A673 (cell line): Measurements from ENCODE around the gene RHPN2. TPM values are rescaled to one million over a fixed set of nuclear protein-coding genes. Genes with fewer than 3 reads are reported as not detected.
"Not testable (repeated sequence)": the region's sequence is repeated elsewhere in the genome, so short reads cannot be mapped to it uniquely, and the experiment has no call there.

Experiments
- BruUV-seq: library from RNA; stranded (reverse); fragments of 400-500 nt; replicated peaks from 2 replicates; lab custom pipeline; 2021; lab: Mats Ljungman, UMichigan
- CTCF ChIA-PET: fragments of 300-600 bp; sonication (Branson Sonifier 250); formaldehyde crosslinking; loops from one replicate; lab custom pipeline; 2022; ENCODE audit warnings: antibody characterized with exemption; lab: Charles Lee
- POLR2A ChIA-PET: fragments of 300-600 bp; sonication (Branson Sonifier 250); formaldehyde crosslinking; loops from one replicate; lab custom pipeline; 2022; ENCODE audit warnings: antibody characterized with exemption; ENCODE audit not compliant: low non-redundant PET; lab: Charles Lee
- DNase-seq: peaks from one replicate; pipeline ENCODE4 v3.0.0-alpha.2; 2015; ENCODE audit warnings: low spot score
- H3K27ac ChIP-seq: fragments of 200-600 bp; sonication (generic); 2 replicates; pipeline ENCODE4 v1.5.1; 2016; ENCODE audit warnings: mixed run types, low read depth, mild to moderate bottlenecking, mixed read lengths, antibody characterized with exemption, low read length; ENCODE audit not compliant: poor library complexity, severe bottlenecking
- H3K27me3 ChIP-seq: fragments of 200-600 bp; sonication (generic); replicated peaks from 2 replicates; pipeline ENCODE4 v1.6.1; 2017; ENCODE audit warnings: mixed run types, low read depth, mild to moderate bottlenecking, mixed read lengths, antibody characterized with exemption, low read length; ENCODE audit not compliant: insufficient read depth, poor library complexity
- H3K36me3 ChIP-seq: fragments of 200-600 bp; sonication (generic); 2 replicates; pipeline ENCODE4 v1.6.1; 2016; ENCODE audit warnings: mixed run types, mild to moderate bottlenecking, mixed read lengths, antibody characterized with exemption, low read length; ENCODE audit not compliant: insufficient read depth, poor library complexity, severe bottlenecking
- H3K4me1 ChIP-seq: fragments of 200-600 bp; sonication (generic); 2 replicates; pipeline ENCODE4 v1.6.1; 2017; ENCODE audit warnings: mixed run types, mild to moderate bottlenecking, mixed read lengths, antibody characterized with exemption, low read length; ENCODE audit not compliant: insufficient read depth, poor library complexity, severe bottlenecking
- H3K4me3 ChIP-seq: fragments of 200-600 bp; sonication (generic); 2 replicates; pipeline ENCODE4 v1.5.1; 2016; ENCODE audit warnings: low read depth, mixed run types, mild to moderate bottlenecking, mixed read lengths, low read length; ENCODE audit not compliant: poor library complexity, severe bottlenecking
- H3K9me3 ChIP-seq: fragments of 200-600 bp; sonication (generic); 2 replicates; pipeline ENCODE4 v1.6.1; 2016; ENCODE audit warnings: mixed run types, low read depth, mild to moderate bottlenecking, mixed read lengths, antibody characterized with exemption, low read length; ENCODE audit not compliant: poor library complexity, severe bottlenecking
- CTCF ChIP-seq: fragments of 300-800, 200-600 bp; sonication (generic); conservative IDR thresholded peaks from 2 replicates; pipeline ENCODE4 v1.5.1; 2017; ENCODE audit warnings: low read depth, mild to moderate bottlenecking, antibody characterized with exemption, low read length, moderate library complexity, mixed read lengths
- EZH2 ChIP-seq: fragments of 200-600 bp; sonication (generic); IDR thresholded peaks from 2 replicates; pipeline ENCODE4 v1.6.1; 2017; ENCODE audit warnings: borderline replicate concordance, low read depth, mild to moderate bottlenecking, mixed read lengths, antibody characterized with exemption, low read length; ENCODE audit not compliant: poor library complexity, severe bottlenecking
- intact Hi-C: fragments of 100-400 bp; cut with micrococcal nuclease; formaldehyde crosslinking; loops from one replicate; pipeline ENCODE4 v1.10.0; 2022; ENCODE audit not compliant: unreplicated experiment
- total RNA-seq: library from RNA; stranded (reverse); gene quantifications from 2 replicates; pipeline ENCODE4 v1.2.3, GENCODE V29; 2021

The RHPN2 gene
- total RNA-seq, 1 experiment from 2014 or later = 10.5 TPM

- Histone ChIP-seq H3K27me3 (no peaks in the 10 kb centered on the region), H3K4me1 (no peaks in the 10 kb centered on the region), H3K27ac (no peak overlapping the region), H3K36me3 (no peaks in the 10 kb centered on the region), H3K4me3 (no peak overlapping the region), H3K9me3 (no peaks in the 10 kb centered on the region)
- TF ChIP-seq CTCF = no peak
- no peak for TF ChIP-seq EZH2
- CTCF ChIA-PET = no interaction called here
- no TSS peak for BruUV-seq
- POLR2A ChIA-PET = no interaction called here
- DNase-seq = no peak
- intact Hi-C loops = no loop called here
These were observed 34.9 kb downstream of the RHPN2 start for GRCh38 chr19:33029746-33030303.

- H3K9me3 ChIP-seq, H3K27me3 ChIP-seq, CTCF ChIA-PET, H3K4me1 ChIP-seq, DNase-seq, POLR2A ChIA-PET, BruUV-seq, H3K27ac ChIP-seq, H3K4me3 ChIP-seq, H3K36me3 ChIP-seq, intact Hi-C loops: not testable (repeated sequence)
These were observed 38.1 kb downstream of the RHPN2 start for GRCh38 chr19:33026602-33027001.

- POLR2A ChIA-PET, BruUV-seq: not testable (repeated sequence)
These were observed 39.0 kb downstream of the RHPN2 start for GRCh38 chr19:33025468-33026238.

GRCh38 chr19:33024398-33024797 lies 40.3 kb downstream of the RHPN2 start:
- no peak overlapping the region for H3K4me3 ChIP-seq
- H3K9me3 ChIP-seq = no peaks in the 10 kb centered on the region
- no peaks in the 10 kb centered on the region for H3K36me3 ChIP-seq
- no peaks in the 10 kb centered on the region for H3K4me1 ChIP-seq
- POLR2A ChIA-PET = no interaction called here
- no peak for DNase-seq
- no peak for TF ChIP-seq CTCF
- TF ChIP-seq EZH2 = no peak
- intact Hi-C loops = no loop called here
- no TSS peak for BruUV-seq
- H3K27ac ChIP-seq = no peak overlapping the region
- CTCF ChIA-PET = no interaction called here
- H3K27me3 ChIP-seq = no peaks in the 10 kb centered on the region

More at GRCh38 chr19:33025468-33026238, 39.0 kb downstream of the RHPN2 start:
- H3K4me3 ChIP-seq, H3K27me3 ChIP-seq, intact Hi-C loops, H3K27ac ChIP-seq, CTCF ChIA-PET, DNase-seq, H3K4me1 ChIP-seq, H3K36me3 ChIP-seq, H3K9me3 ChIP-seq: not testable (repeated sequence)
